SU-DHL-6 (cell line): Measurements from ENCODE around the gene ZNF548.

Source experiments
- EZH2phosphoT487 ChIP-seq: fragments of 200-600 bp; sonication (generic), shearing (Covaris generic); conservative IDR thresholded peaks from 2 replicates; pipeline ENCODE4 v1.6.1; 2018; ENCODE audit warnings: mild to moderate bottlenecking, antibody characterized with exemption, low read length, moderate library complexity, mixed read lengths
- TF ChIP-seq, protein P1 (sequence below): fragments of 200-600 bp; sonication (generic); IDR thresholded peaks from one replicate; pipeline ENCODE4 v1.5.1; 2017; ENCODE audit warnings: antibody characterized with exemption, mild to moderate bottlenecking, low read length, moderate library complexity; ENCODE audit not compliant: insufficient read depth, poor library complexity, severe bottlenecking

DNA sequence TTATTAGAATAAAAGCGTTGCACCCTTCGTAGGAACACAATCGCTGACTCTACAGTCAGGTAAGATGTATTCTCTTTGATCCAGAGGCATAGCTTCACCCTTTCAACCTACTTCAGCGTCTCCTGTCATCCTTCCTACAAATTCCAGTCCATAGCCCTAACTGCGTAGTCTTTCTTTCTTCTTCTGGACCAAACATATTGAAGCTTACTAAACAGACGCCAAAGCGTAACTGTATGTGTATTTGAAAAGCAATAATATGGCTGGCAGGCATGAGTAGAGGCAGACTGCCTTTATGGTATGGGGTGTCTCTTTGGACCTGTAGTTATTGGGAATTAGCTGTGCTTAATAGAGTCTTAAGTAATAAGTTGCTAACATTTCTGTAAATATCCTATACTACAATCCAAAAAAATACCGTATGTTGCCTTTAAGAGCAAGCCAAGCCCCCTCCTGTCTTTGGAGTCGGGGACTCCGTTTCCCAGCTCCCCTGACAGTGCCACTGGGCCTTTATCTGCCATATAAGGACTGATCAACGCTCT, 392 bp upstream of the ZNF548 start:
- TF ChIP-seq, protein P1, sequence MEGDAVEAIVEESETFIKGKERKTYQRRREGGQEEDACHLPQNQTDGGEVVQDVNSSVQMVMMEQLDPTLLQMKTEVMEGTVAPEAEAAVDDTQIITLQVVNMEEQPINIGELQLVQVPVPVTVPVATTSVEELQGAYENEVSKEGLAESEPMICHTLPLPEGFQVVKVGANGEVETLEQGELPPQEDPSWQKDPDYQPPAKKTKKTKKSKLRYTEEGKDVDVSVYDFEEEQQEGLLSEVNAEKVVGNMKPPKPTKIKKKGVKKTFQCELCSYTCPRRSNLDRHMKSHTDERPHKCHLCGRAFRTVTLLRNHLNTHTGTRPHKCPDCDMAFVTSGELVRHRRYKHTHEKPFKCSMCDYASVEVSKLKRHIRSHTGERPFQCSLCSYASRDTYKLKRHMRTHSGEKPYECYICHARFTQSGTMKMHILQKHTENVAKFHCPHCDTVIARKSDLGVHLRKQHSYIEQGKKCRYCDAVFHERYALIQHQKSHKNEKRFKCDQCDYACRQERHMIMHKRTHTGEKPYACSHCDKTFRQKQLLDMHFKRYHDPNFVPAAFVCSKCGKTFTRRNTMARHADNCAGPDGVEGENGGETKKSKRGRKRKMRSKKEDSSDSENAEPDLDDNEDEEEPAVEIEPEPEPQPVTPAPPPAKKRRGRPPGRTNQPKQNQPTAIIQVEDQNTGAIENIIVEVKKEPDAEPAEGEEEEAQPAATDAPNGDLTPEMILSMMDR = no peak
- no peak for TF ChIP-seq EZH2phosphoT487
